ENCODE measurements around the gene FAM193A.

The FAM193A gene

GRCh38 chr4:2699534-2699933, 163.1 kb downstream of the FAM193A start:
- DNase-seq (ENCODE audit: extremely low read depth, low read depth) = no peak
- H3K4me3 ChIP-seq (replicated peaks; ENCODE audit: low read depth, low read length) = no peak overlapping the region
- TF ChIP-seq CTCF (IDR thresholded peaks at IDR 0.05; ENCODE audit: low read depth, low read length, missing control alignments) = no peak

DNA sequence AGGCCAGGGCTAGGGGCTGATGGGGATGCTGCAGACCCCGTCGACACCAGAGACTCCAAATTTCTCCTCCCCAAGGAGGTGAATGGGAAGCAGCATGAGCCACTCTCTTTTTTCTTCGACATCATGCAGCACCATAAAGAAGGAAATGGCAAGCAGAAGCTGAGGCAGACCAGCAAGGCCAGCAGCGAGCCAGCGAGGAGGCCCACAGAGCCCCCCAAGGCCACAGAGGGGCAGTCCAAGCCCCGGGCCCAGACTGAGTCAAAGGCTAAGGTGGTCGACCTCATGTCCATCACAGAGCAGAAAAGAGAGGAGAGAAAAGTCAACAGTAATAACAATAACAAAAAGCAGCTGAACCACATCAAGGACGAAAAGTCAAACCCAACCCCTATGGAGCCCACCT, 163.6 kb downstream of the FAM193A start:
- H3K4me3 ChIP-seq (replicated peaks; ENCODE audit: low read depth, low read length) = no peak overlapping the region
- no peak for TF ChIP-seq CTCF (IDR thresholded peaks at IDR 0.05; ENCODE audit: low read depth, low read length, missing control alignments)
- DNase-seq (ENCODE audit: extremely low read depth, low read depth) = no peak

DNA sequence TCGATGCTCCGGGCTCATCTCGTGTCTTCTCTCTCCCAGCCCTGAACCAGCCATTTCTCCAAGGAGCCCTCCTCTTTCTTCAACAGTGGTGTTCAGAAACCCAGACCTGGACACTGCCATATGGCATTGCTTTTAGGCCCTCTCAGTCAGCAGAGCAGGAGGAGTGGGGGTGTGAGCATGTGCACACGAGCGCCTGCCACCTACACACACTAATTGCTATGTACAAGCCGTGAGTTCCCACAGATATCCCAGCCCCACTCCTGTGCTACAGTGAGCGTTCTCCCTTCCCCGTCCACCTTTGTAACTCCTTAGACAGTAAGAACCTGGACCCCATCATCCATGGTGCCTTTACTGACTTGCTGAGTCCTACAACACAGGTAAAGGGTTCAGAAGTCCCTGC, 165.9 kb downstream of the FAM193A start:
- TF ChIP-seq CTCF (IDR thresholded peaks at IDR 0.05; ENCODE audit: low read depth, low read length, missing control alignments) = no peak
- no peak overlapping the region for H3K4me3 ChIP-seq (replicated peaks; ENCODE audit: low read depth, low read length)
- DNase-seq (ENCODE audit: extremely low read depth, low read depth) = no peak

DNA sequence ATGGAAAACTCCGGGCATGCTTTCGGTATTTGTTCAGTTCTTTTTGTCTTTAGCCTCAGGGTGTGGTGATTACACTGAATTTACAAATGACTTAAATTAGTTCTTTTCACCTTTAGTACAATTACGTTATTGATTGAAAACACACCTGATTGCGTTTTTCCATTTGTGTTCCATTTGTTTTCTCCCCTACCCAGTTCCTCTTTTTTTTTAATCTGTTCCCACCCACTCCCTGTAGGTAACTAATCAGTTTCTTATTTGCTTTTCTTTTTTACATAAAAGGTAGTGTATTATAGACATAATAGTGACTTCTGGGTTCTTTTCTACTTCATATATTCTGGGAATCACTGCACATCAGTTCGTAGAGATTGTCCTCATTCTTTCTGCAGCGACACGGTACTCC, 166.3 kb downstream of the FAM193A start:
- TF ChIP-seq CTCF (IDR thresholded peaks at IDR 0.05; ENCODE audit: low read depth, low read length, missing control alignments) = no peak

GRCh38 chr4:2712261-2712842, 175.9 kb downstream of the FAM193A start:
- DNase-seq (ENCODE audit: extremely low read depth, low read depth) = no peak
- no peak for TF ChIP-seq CTCF (IDR thresholded peaks at IDR 0.05; ENCODE audit: low read depth, low read length, missing control alignments)

More for the DNA sequence above, 166.3 kb downstream of the FAM193A start:
- no peak for DNase-seq (ENCODE audit: extremely low read depth, low read depth)
- no peak overlapping the region for H3K4me3 ChIP-seq (replicated peaks; ENCODE audit: low read depth, low read length)

DNA sequence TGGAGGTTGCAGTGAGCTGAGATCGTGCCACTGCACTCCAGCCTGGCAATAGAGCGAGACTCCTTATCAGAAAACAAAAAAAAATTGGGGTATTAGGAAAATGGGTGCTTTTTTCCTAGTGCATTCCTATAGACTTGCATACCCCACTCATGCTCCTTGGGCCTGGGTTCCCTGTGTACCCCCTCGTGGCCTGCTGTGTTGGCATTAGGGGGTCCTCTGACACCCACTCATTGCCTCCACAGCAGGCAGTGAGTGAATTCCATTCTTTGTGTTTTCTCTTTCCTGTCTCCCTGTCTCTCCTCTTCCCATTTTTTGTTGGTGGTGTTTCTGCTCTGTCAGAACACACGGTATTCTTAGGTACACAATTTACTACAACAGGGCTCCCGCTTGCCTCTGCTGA, 176.9 kb downstream of the FAM193A start:
- H3K4me3 ChIP-seq (replicated peaks; ENCODE audit: low read depth, low read length) = no peak overlapping the region
- TF ChIP-seq CTCF (IDR thresholded peaks at IDR 0.05; ENCODE audit: low read depth, low read length, missing control alignments) = no peak
- no peak for DNase-seq (ENCODE audit: extremely low read depth, low read depth)

More at GRCh38 chr4:2712261-2712842, 175.9 kb downstream of the FAM193A start:
- no peak overlapping the region for H3K4me3 ChIP-seq (replicated peaks; ENCODE audit: low read depth, low read length)

All from HFF-Myc (cell line).